ENCODE results near the gene OAS2. TPM values are rescaled to one million over a fixed set of nuclear protein-coding genes. Genes with fewer than 3 reads are reported as not detected.

Gene OAS2
- polyA plus RNA-seq, 1 donor (not counting 4 experiments of a cell fraction or from before 2014, with no cell fraction given) = 92.7 TPM

GRCh38 chr12:112970391-112970790 lies 7.9 kb upstream of the OAS2 start:
- no peak overlapping the region for H3K4me2 ChIP-seq (ENCODE audit: control insufficient read depth, extremely low read depth, insufficient read depth, low read depth, low read length)
- FAIRE-seq (no peak), DNase-seq (ENCODE audit: low read depth, low spot score) (no peak)
- H3K9me3 ChIP-seq (ENCODE audit: control insufficient read depth, low read depth, low read length) = no peaks in the 10 kb centered on the region
- dilution Hi-C loops (cut with MboI; ENCODE audit: extremely low pct_ligation_motif_present, low sequenced_read_pairs) = no loop called here
- no peak overlapping the region for H3K9ac ChIP-seq (ENCODE audit: control insufficient read depth, extremely low read depth, insufficient read depth, low read length)
- no peak overlapping the region for H2AFZ ChIP-seq (ENCODE audit: control insufficient read depth, low read length)
- H3K27ac ChIP-seq (ENCODE audit: control insufficient read depth, insufficient read depth, low read length) = no peak overlapping the region
- H3K4me3 ChIP-seq (ENCODE audit: control insufficient read depth in 2 of 3, extremely low read depth in 1 of 3, insufficient read depth in 2 of 3, low read depth in 1 of 3, low read length in 3 of 3) = no peak overlapping the region
- H4K20me1 ChIP-seq (ENCODE audit: control insufficient read depth, extremely low read depth, insufficient read depth, low read length) = no peaks in the 10 kb centered on the region
- no peaks in the 10 kb centered on the region for H3K9me1 ChIP-seq (ENCODE audit: control insufficient read depth, extremely low read depth, insufficient read depth, low read length)
- TF ChIP-seq EZH2 (IDR thresholded peaks at IDR 0.05; ENCODE audit: low read length) = no peak
- no peak for TF ChIP-seq CTCF (optimal IDR thresholded peaks at IDR 0.05 in 1 of 3, IDR thresholded peaks at IDR 0.05 in 1 of 3, conservative IDR thresholded peaks at IDR 0.05 in 1 of 3; ENCODE audit: extremely low read depth in 1 of 3, insufficient read depth in 2 of 3, low read length in 3 of 3)
- no peaks in the 10 kb centered on the region for H3K4me1 ChIP-seq (ENCODE audit: control insufficient read depth, extremely low read depth, insufficient read depth, low read length)
- H3K36me3 ChIP-seq (ENCODE audit: control insufficient read depth in 2 of 2, extremely low read depth in 1 of 2, insufficient read depth in 2 of 2, low read length in 2 of 2) = peaks cover 11 to 30% of the 10 kb centered on the region in 2 experiments
- H3K27me3 ChIP-seq (ENCODE audit: control insufficient read depth, extremely low read depth, insufficient read depth, low read length) = no peaks in the 10 kb centered on the region
- H3K79me2 ChIP-seq (ENCODE audit: control insufficient read depth, insufficient read depth, low read length) = no peaks in the 10 kb centered on the region

GRCh38 chr12:112971248-112971647 lies 7.1 kb upstream of the OAS2 start:
- Histone ChIP-seq H3K4me2 (ENCODE audit: control insufficient read depth, extremely low read depth, insufficient read depth, low read depth, low read length) (no peak overlapping the region), H3K27me3 (ENCODE audit: control insufficient read depth, extremely low read depth, insufficient read depth, low read length) (no peaks in the 10 kb centered on the region), H3K27ac (ENCODE audit: control insufficient read depth, insufficient read depth, low read length) (no peak overlapping the region), H2AFZ (ENCODE audit: control insufficient read depth, low read length) (no peak overlapping the region), H4K20me1 (ENCODE audit: control insufficient read depth, extremely low read depth, insufficient read depth, low read length) (no peaks in the 10 kb centered on the region), H3K9me3 (ENCODE audit: control insufficient read depth, low read depth, low read length) (no peaks in the 10 kb centered on the region), H3K9ac (ENCODE audit: control insufficient read depth, extremely low read depth, insufficient read depth, low read length) (no peak overlapping the region), H3K79me2 (ENCODE audit: control insufficient read depth, insufficient read depth, low read length) (no peaks in the 10 kb centered on the region), H3K4me1 (ENCODE audit: control insufficient read depth, extremely low read depth, insufficient read depth, low read length) (no peaks in the 10 kb centered on the region), H3K36me3 (ENCODE audit: control insufficient read depth in 2 of 2, extremely low read depth in 1 of 2, insufficient read depth in 2 of 2, low read length in 2 of 2) (peaks cover 7 to 23% of the 10 kb centered on the region in 2 experiments), H3K9me1 (ENCODE audit: control insufficient read depth, extremely low read depth, insufficient read depth, low read length) (no peaks in the 10 kb centered on the region), H3K4me3 (ENCODE audit: control insufficient read depth in 2 of 3, extremely low read depth in 1 of 3, insufficient read depth in 2 of 3, low read depth in 1 of 3, low read length in 3 of 3) (no peak overlapping the region)
- dilution Hi-C loops (cut with MboI; ENCODE audit: extremely low pct_ligation_motif_present, low sequenced_read_pairs) = no loop called here
- TF ChIP-seq EZH2 (IDR thresholded peaks at IDR 0.05; ENCODE audit: low read length) (no peak), CTCF (optimal IDR thresholded peaks at IDR 0.05 in 1 of 3, IDR thresholded peaks at IDR 0.05 in 1 of 3, conservative IDR thresholded peaks at IDR 0.05 in 1 of 3; ENCODE audit: extremely low read depth in 1 of 3, insufficient read depth in 2 of 3, low read length in 3 of 3) (no peak)
- DNase-seq (ENCODE audit: low read depth, low spot score) (no peak), FAIRE-seq (no peak)

Data from keratinocyte (primary cell).